K562 (cell line): ENCODE measurements around the gene ZNF513. TPM values are rescaled to one million over a fixed set of nuclear protein-coding genes. Genes with fewer than 3 reads are reported as not detected.

Experiments used
- ARID1B ChIP-seq: fragments of 450-650 bp; IDR thresholded peaks from 2 replicates; pipeline ENCODE4 v1.6.1; 2016; ENCODE audit warnings: antibody characterized with exemption, mild to moderate bottlenecking, inconsistent platforms
- CBFA2T2 ChIP-seq: fragments of 450-650 bp; conservative IDR thresholded peaks from 2 replicates; pipeline ENCODE4 v1.6.1; 2017; ENCODE audit warnings: mild to moderate bottlenecking
- DNMT1 ChIP-seq: fragments of 450-650 bp; IDR thresholded peaks from 2 replicates; pipeline ENCODE4 v1.6.1; 2016; ENCODE audit warnings: antibody characterized with exemption, mild to moderate bottlenecking
- E2F3 ChIP-seq: fragments of 250-450 bp; sonication (Bioruptor Pico); IDR thresholded peaks from 2 replicates; pipeline ENCODE4 v1.4.0; 2020; ENCODE audit warnings: mild to moderate bottlenecking
- IRF9 ChIP-seq: fragments of 450-650 bp; IDR thresholded peaks from 2 replicates; pipeline ENCODE4 v1.6.1; 2016; ENCODE audit warnings: missing biosample characterization, missing genetic modification characterization
- NR2F6 ChIP-seq: fragments of 450-650 bp; formaldehyde crosslinking; IDR thresholded peaks from 2 replicates; pipeline ENCODE4 v1.4.0; 2020; ENCODE audit warnings: mild to moderate bottlenecking
- NR3C1 ChIP-seq: sonication (generic); formaldehyde crosslinking; IDR thresholded peaks from 2 replicates; pipeline ENCODE4 v1.8.1; 2022; ENCODE audit warnings: missing genetic modification reagents
- RBFOX2 ChIP-seq: fragments of 200-400 bp; formaldehyde crosslinking; IDR thresholded peaks from 2 replicates; pipeline ENCODE4 v1.6.1; 2017; ENCODE audit warnings: low read depth, mild to moderate bottlenecking, low read length, moderate library complexity
- RFX7 ChIP-seq: fragments of 250-450 bp; sonication (Bioruptor Pico); IDR thresholded peaks from 2 replicates; pipeline ENCODE4 v1.5.1; 2021; ENCODE audit warnings: mild to moderate bottlenecking
- RNF2 ChIP-seq: sonication (generic); IDR thresholded peaks from 2 replicates; pipeline ENCODE4 v1.6.1; 2016
- RNF219 ChIP-seq: fragments of 250-450 bp; sonication (Bioruptor Pico); IDR thresholded peaks from 2 replicates; pipeline ENCODE4 v1.5.0; 2022; ENCODE audit warnings: mild to moderate bottlenecking
- SNAPC5 ChIP-seq: fragments of 250-450 bp; sonication (Bioruptor Pico); IDR thresholded peaks from 2 replicates; pipeline ENCODE4 v1.8.0; 2021; ENCODE audit warnings: moderate library complexity, mild to moderate bottlenecking, inconsistent platforms
- YY1 ChIP-seq, 3 experiments: IDR thresholded peaks; 2 replicates each; pipeline ENCODE4 v1.6.1; 2011; ENCODE audit warnings: low read length in 2 of 3, mild to moderate bottlenecking in 2 of 3, moderate library complexity in 2 of 3, borderline replicate concordance in 1 of 3, control low read depth in 1 of 3, low read depth in 1 of 3; ENCODE audit not compliant: insufficient read depth in 3 of 3, insufficient replicate concordance in 2 of 3, control insufficient read depth in 1 of 3, insufficient read length in 1 of 3; ENCODE audit errors: extremely low read depth in 1 of 3
- ZNF174 ChIP-seq: fragments of 250-450 bp; sonication (Bioruptor Pico); IDR thresholded peaks from 2 replicates; pipeline ENCODE4 v1.4.0; 2020; ENCODE audit warnings: mild to moderate bottlenecking
- ZNF589 ChIP-seq: fragments of 200-800 bp; sonication (Bioruptor generic); IDR thresholded peaks from 2 replicates; pipeline ENCODE4 v1.6.1; 2016; ENCODE audit warnings: low read depth, missing genetic modification characterization, missing compliant biosample characterization
- ZNF644 ChIP-seq: fragments of 200-800 bp; sonication (Bioruptor generic); IDR thresholded peaks from 2 replicates; pipeline ENCODE4 v1.6.1; 2016; ENCODE audit warnings: low read depth, missing genetic modification characterization, missing compliant biosample characterization
- ZNF655 ChIP-seq: fragments of 250-450 bp; sonication (Bioruptor Pico); IDR thresholded peaks from 2 replicates; pipeline ENCODE4 v1.5.0; 2021
- ZNF830 ChIP-seq: fragments of 250-450 bp; sonication (Bioruptor Pico); IDR thresholded peaks from 2 replicates; pipeline ENCODE4 v1.5.0; 2021; ENCODE audit warnings: mild to moderate bottlenecking
- polyA plus RNA-seq, 8 experiments: library from polyadenylated mRNA; depleted of rRNA in 4 of 8; stranded (reverse) in 5 of 8; unstranded in 3 of 8; fragments of >200 nt; fragmentation: Nextera tagmentation in 2 of 8; fragmentation: Illumina TruSeq in 1 of 8; extraction: Ambion mirVana in 2 of 8; extraction: Trizol in 1 of 8; gene quantifications; 2 replicates each; pipeline versions ENCODE4 v1.2.1 to v1.2.3, GENCODE V29; 2011 to 2014; ENCODE audit warnings: inconsistent platforms in 1 of 8, missing spikeins in 1 of 8
- total RNA-seq, 7 experiments: library from RNA; depleted of rRNA in 6 of 7; stranded (reverse); fragments of >200 nt in 6 of 7; fragmentation: Illumina TruSeq in 2 of 7; extraction: Trizol in 2 of 7; gene quantifications; 2 replicates each; pipeline versions ENCODE4 v1.2.1 to v1.2.3, GENCODE V29; 2011 to 2021; ENCODE audit warnings: low replicate concordance in 1 of 7

ZNF513 gene
- total and polyA plus RNA-seq, 9 of the 15 experiments (the other 6 are each of a cell fraction or from before 2014, with no cell fraction given), result 0.04 to 13.6 (median 4.4) TPM

- TF ChIP-seq ZNF655 (CRISPR knock-in tag) (no peak), NR3C1 (CRISPR knock-in tag) (no peak), RNF2 (no peak; the same call in 1 of the 2 replicates), RFX7 (no peak), CBFA2T2 (no peak), NR2F6 (CRISPR knock-in tag) (no peak), ARID1B (peak; percentile 31), IRF9 (tag) (no peak), ZNF830 (CRISPR knock-in tag) (peak; percentile 61; the same call in 1 of the 2 replicates), E2F3 (peak; percentile 37; the same call in 1 of the 2 replicates), DNMT1 (no peak), ZNF644 (tag) (no peak), YY1 (IDR thresholded peaks at IDR 0.05; ENCODE audit: borderline replicate concordance in 1 of 3, control insufficient read depth in 1 of 3, extremely low read depth in 1 of 3, insufficient read depth in 3 of 3, insufficient read length in 1 of 3, insufficient replicate concordance in 2 of 3, low read depth in 1 of 3, low read length in 2 of 3) (peak; percentile 79 to 96 (median 94)), SNAPC5 (CRISPR knock-in tag) (no peak), ZNF589 (no peak), RBFOX2 (peak; percentile 91), RNF219 (CRISPR knock-in tag) (no peak), ZNF174 (CRISPR knock-in tag) (no peak)
These were observed 24.0 kb downstream of the ZNF513 start, which contains the start of gene GTF3C2 (continued) for GRCh38 chr2:27356382-27357181.
